OCI-LY1 (cell line): ENCODE results near the gene SMPD3.

Experiments used
- H2AFZ ChIP-seq: fragments of 200-600 bp; sonication (generic), shearing (Covaris generic); 2 replicates; pipeline ENCODE4 v1.6.0; 2014; ENCODE audit warnings: antibody characterized with exemption, mild to moderate bottlenecking, low read length
- H3F3A ChIP-seq: fragments of 200-600 bp; sonication (generic), shearing (Covaris generic); 2 replicates; pipeline ENCODE4 v1.6.0; 2014; ENCODE audit warnings: mild to moderate bottlenecking, antibody characterized with exemption, low read length, moderate library complexity; ENCODE audit not compliant: insufficient read depth
- H3K27ac ChIP-seq: fragments of 200-600 bp; sonication (generic); 2 replicates; pipeline ENCODE4 v1.5.1; 2014; ENCODE audit warnings: low read length, mixed run types, mild to moderate bottlenecking, low read depth; ENCODE audit not compliant: poor library complexity, severe bottlenecking
- H3K27me3 ChIP-seq: fragments of 200-600 bp; sonication (generic); 2 replicates; pipeline ENCODE4 v1.6.0; 2014; ENCODE audit warnings: antibody characterized with exemption, mild to moderate bottlenecking, low read length, moderate library complexity; ENCODE audit not compliant: insufficient read depth
- H3K36me3 ChIP-seq: fragments of 200-600 bp; sonication (generic); 2 replicates; pipeline ENCODE4 v1.6.1; 2014; ENCODE audit warnings: mild to moderate bottlenecking, antibody characterized with exemption, low read length, moderate library complexity, mixed read lengths; ENCODE audit not compliant: insufficient read depth
- H3K4me1 ChIP-seq: fragments of 200-600 bp; sonication (generic); 2 replicates; pipeline ENCODE4 v1.5.1; 2014; ENCODE audit warnings: mild to moderate bottlenecking, low read length, moderate library complexity; ENCODE audit not compliant: insufficient read depth, severe bottlenecking
- H3K4me2 ChIP-seq: fragments of 200-600 bp; sonication (generic), shearing (Covaris generic); 2 replicates; pipeline ENCODE4 v1.6.1; 2014; ENCODE audit warnings: low read length
- H3K4me3 ChIP-seq: fragments of 200-600 bp; sonication (generic); 2 replicates; pipeline ENCODE4 v1.5.1; 2014; ENCODE audit warnings: low read length, low read depth, mild to moderate bottlenecking, mixed read lengths; ENCODE audit not compliant: poor library complexity, severe bottlenecking
- H3K79me2 ChIP-seq: fragments of 200-600 bp; shearing (Covaris generic); 2 replicates; pipeline ENCODE4 v1.6.1; 2016; ENCODE audit warnings: mixed run types, low read length, mixed read lengths; ENCODE audit not compliant: insufficient read depth
- H3K9ac ChIP-seq: fragments of 200-600 bp; sonication (generic), shearing (Covaris generic); 2 replicates; pipeline ENCODE4 v1.6.1; 2014; ENCODE audit warnings: mild to moderate bottlenecking, low read length, mixed read lengths
- H3K9me2 ChIP-seq: fragments of 200-600 bp; sonication (generic), shearing (Covaris generic); 2 replicates; pipeline ENCODE4 v1.6.1; 2014; ENCODE audit warnings: low read depth, mild to moderate bottlenecking, low read length, mixed read lengths
- H3K9me3 ChIP-seq: fragments of 200-600 bp; shearing (Covaris generic); 2 replicates; pipeline ENCODE4 v1.6.1; 2014; ENCODE audit warnings: low read length, mixed read lengths
- H4K20me1 ChIP-seq: fragments of 200-600 bp; sonication (generic), shearing (Covaris generic); 2 replicates; pipeline ENCODE4 v1.6.0; 2016; ENCODE audit warnings: mild to moderate bottlenecking, low read length; ENCODE audit not compliant: insufficient read depth
- CTCF ChIP-seq: fragments of 200-600 bp; sonication (generic), shearing (Covaris generic); IDR thresholded peaks from 2 replicates; pipeline ENCODE4 v1.5.1; 2017; ENCODE audit warnings: mild to moderate bottlenecking, antibody characterized with exemption, low read length, moderate library complexity, mixed read lengths
- EZH2 ChIP-seq: fragments of 200-600 bp; sonication (generic), shearing (Covaris generic); IDR thresholded peaks from 2 replicates; pipeline ENCODE4 v1.8.0; 2017; ENCODE audit warnings: borderline replicate concordance, mixed run types, mild to moderate bottlenecking, antibody characterized with exemption, low read length, moderate library complexity, mixed read lengths

The SMPD3 gene

GRCh38 chr16:68378436-68379415 lies 69.6 kb downstream of the SMPD3 start:
- no peak for TF ChIP-seq CTCF
- no peak for TF ChIP-seq EZH2
- H3K4me3 ChIP-seq: no peak overlapping the region
- peaks cover 14% of the 10 kb centered on the region for H3K4me1 ChIP-seq
- no peak overlapping the region for H2AFZ ChIP-seq
- H4K20me1 ChIP-seq: no peaks in the 10 kb centered on the region
- H3F3A ChIP-seq: no peaks in the 10 kb centered on the region
- H3K9ac ChIP-seq: no peak overlapping the region
- H3K9me2 ChIP-seq: no peaks in the 10 kb centered on the region
- H3K4me2 ChIP-seq: no peak overlapping the region
- no peaks in the 10 kb centered on the region for H3K79me2 ChIP-seq
- no peaks in the 10 kb centered on the region for H3K36me3 ChIP-seq
- no peak overlapping the region for H3K27ac ChIP-seq
- H3K27me3 ChIP-seq: no peaks in the 10 kb centered on the region
- no peaks in the 10 kb centered on the region for H3K9me3 ChIP-seq

- no peak overlapping the region for H2AFZ ChIP-seq
- H3K4me3 ChIP-seq: no peak overlapping the region
- TF ChIP-seq EZH2 (no peak), CTCF (no peak)
- H3F3A ChIP-seq: no peaks in the 10 kb centered on the region
- H3K36me3 ChIP-seq: no peaks in the 10 kb centered on the region
- no peaks in the 10 kb centered on the region for H3K27me3 ChIP-seq
- H3K79me2 ChIP-seq: no peaks in the 10 kb centered on the region
- no peak overlapping the region for H3K9ac ChIP-seq
- no peak overlapping the region for H3K27ac ChIP-seq
- no peak overlapping the region for H3K4me2 ChIP-seq
- H3K9me3 ChIP-seq: no peaks in the 10 kb centered on the region
- H3K9me2 ChIP-seq: no peaks in the 10 kb centered on the region
- peaks cover 14% of the 10 kb centered on the region for H3K4me1 ChIP-seq
- H4K20me1 ChIP-seq: no peaks in the 10 kb centered on the region
Measured at GRCh38 chr16:68377667-68378393, 70.5 kb downstream of the SMPD3 start.

- TF ChIP-seq CTCF (no peak), EZH2 (no peak)
- no peak overlapping the region for H3K4me3 ChIP-seq
- no peak overlapping the region for H2AFZ ChIP-seq
- no peaks in the 10 kb centered on the region for H3K79me2 ChIP-seq
- no peaks in the 10 kb centered on the region for H3K36me3 ChIP-seq
- no peaks in the 10 kb centered on the region for H3K27me3 ChIP-seq
- H4K20me1 ChIP-seq: no peaks in the 10 kb centered on the region
- H3K4me1 ChIP-seq: peaks cover 14% of the 10 kb centered on the region
- no peaks in the 10 kb centered on the region for H3F3A ChIP-seq
- H3K9ac ChIP-seq: no peak overlapping the region
- no peak overlapping the region for H3K27ac ChIP-seq
- no peaks in the 10 kb centered on the region for H3K9me2 ChIP-seq
- H3K4me2 ChIP-seq: no peak overlapping the region
- no peaks in the 10 kb centered on the region for H3K9me3 ChIP-seq
Measured at GRCh38 chr16:68377221-68377620, 71.1 kb downstream of the SMPD3 start.
